Erythroblast (primary cell): ENCODE data around the gene GRIFIN.

Experiments used
- GATA1 ChIP-seq: IDR thresholded peaks from 2 replicates; pipeline ENCODE4 v1.6.1; 2011; ENCODE audit warnings: low read depth, mild to moderate bottlenecking, control low read depth, low read length, moderate library complexity
- POLR2A ChIP-seq: IDR thresholded peaks from 2 replicates; pipeline ENCODE4 v1.6.1; 2011; ENCODE audit warnings: mild to moderate bottlenecking, low read length

DNA sequence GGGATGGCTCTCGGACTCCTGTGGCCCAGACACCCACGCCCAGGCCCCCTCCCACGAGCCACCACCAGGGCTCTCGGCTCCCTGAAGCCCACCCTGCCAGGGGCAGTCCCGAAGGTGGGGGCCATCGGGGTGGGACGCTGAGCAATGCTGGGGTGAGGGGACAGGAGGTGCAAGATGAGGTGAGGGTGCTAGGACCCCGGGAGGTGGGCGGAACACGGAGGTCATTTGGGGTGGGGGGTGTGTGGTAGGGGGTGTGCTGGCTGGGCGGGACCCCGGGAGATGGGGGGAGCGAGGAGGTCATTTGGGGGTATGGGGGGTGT is 26.4 kb upstream of the GRIFIN start:
- no peak for TF ChIP-seq POLR2A
- TF ChIP-seq GATA1 = no peak
